HG02852 (cell line): ENCODE measurements around the gene DAB1.

Source experiments
- ATAC-seq: cut with Tn5 transposase; IDR thresholded peaks from one replicate; pipeline ENCODE4 v1.9.1; 2021; ENCODE audit warnings: mild to moderate bottlenecking, moderate library complexity; ENCODE audit not compliant: unreplicated experiment

DAB1 gene

GRCh38 chr1:57131701-57132394, 292.0 kb downstream of the DAB1 start:
- ATAC-seq = no peak

- no peak for ATAC-seq
Measured at GRCh38 chr1:57131257-57131656, 292.6 kb downstream of the DAB1 start.

DNA sequence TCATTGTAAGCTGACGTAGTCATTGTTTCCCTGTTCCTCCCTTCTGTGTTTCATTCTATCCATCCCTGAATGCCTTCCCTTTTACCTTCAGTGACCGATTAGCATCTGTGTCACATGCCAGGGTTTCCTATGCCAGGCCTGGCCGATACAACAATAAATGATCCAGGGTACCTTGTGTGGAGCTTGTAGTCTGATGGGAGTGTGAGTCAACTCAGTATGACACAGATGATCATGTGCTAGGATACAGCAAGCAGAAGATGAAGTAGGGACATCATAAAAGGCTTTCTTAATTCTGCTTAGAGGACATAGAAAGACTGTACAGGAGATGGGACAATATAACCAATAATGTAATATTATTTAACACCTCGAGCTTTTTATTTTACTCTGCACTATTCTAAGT, 294.0 kb downstream of the DAB1 start:
- ATAC-seq = no peak

- ATAC-seq = no peak
Measured at GRCh38 chr1:57127976-57128375, 295.9 kb downstream of the DAB1 start.

GRCh38 chr1:57124768-57125446, 299.0 kb downstream of the DAB1 start:
- peak; percentile 68 for ATAC-seq

- ATAC-seq = no peak
Measured at GRCh38 chr1:57124170-57124569, 299.7 kb downstream of the DAB1 start.

DNA sequence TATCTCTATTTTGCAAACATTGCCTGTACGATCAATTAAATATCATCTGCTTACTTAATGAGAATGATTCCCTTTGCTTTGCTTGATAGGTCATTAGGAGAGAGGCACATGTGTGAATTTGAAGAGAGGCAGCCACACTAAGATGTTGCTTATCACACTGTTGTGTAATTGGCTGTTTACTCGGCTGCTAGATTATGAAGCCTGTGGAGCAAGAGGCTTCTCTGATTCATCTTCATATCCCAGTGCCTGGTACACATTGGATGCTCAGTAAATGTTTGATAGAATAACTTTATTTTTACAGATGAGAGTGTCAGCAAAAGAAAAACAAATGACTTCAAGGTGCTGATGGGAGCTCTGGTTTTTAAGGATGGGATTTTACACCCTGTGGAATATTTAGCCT, 301.8 kb downstream of the DAB1 start:
- no peak for ATAC-seq

- ATAC-seq = no peak
Measured at GRCh38 chr1:57118948-57119603, 304.8 kb downstream of the DAB1 start.

- no peak for ATAC-seq
Measured at GRCh38 chr1:57117753-57118152, 306.1 kb downstream of the DAB1 start.

GRCh38 chr1:57116871-57117270, 307.0 kb downstream of the DAB1 start:
- ATAC-seq = no peak

DNA sequence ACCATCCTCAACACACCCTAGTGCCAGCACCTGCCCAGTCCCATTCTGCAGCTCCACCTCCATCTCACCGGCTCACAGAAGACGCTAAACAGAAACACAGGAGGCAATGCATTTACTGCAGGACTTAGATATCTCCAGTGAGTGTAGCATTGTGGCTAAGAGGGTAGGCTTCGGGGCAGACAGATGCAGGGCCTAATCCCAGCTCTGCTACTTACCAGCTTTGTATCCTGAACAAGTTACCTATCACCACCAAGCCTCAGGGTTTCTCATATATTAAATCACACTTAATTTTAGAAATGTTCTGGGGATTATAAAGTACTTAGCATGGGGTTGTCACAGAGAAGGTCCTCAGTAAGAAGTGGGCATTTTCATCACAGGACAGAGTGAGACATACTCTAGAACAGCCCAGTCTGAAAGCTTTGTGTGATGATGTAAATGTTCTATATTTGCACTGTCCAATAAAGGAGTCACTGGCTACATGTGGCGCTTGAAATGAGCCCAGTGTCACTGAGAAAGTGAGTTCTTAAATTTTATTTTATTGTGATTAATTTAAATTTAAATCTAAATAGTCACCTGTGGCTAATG, 308.7 kb downstream of the DAB1 start:
- ATAC-seq = no peak

DNA sequence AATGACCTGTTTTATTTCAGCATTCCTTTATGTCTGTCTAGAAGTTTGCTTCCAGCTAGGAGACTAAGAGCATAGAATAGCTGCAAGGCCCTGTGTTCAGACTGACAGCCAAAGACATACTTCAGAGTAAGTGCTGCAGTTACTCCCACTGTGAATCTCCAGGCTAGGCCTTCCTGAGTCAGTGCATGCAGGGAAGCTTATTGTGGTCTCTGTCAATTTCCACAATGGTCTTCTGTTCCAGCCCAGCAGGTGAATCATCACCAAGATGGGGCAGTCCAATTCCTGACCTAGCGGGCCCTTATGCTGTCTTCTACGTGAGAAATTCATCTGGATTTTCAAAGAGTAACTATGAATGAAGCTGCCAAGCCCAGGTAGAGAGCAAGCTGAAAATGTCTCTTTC, 311.7 kb downstream of the DAB1 start:
- ATAC-seq = no peak

DNA sequence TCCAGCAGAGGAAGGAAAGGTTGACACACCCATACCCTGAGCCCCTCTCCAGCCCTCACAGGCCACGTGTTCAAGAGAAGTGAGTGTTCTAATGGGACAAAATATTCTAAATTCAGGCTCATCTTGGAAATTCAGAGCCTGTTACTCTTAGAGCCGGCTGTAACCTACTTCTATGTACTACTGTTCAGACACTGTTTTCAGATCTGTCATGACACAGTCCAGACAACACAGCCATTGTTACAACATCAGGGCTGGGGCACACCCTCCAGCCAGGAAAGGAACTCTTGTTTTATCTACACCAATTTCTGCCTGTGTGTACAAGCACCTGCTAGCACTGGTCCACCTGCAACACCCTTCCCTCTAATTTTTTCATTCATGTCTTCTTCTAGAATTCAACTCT, 312.7 kb downstream of the DAB1 start:
- no peak for ATAC-seq

DNA sequence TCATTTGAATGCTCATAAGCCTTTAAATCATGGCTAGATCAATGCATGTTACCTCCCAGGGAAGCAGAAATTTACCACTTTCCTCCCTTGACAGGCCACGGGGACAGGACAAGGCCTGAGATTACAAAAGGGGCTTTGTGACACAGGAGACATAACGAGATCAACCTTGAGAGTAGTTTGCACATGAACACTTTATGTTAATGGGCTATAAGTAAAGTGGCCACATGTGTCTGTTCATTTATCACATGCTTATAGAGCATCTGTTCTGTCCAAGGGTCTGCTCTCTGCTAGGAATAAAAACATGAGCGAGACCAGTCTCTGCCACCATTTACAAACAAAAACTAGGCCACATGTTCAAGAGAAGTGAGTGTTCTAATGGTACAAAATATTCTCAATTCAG, 314.0 kb downstream of the DAB1 start:
- no peak for ATAC-seq

DNA sequence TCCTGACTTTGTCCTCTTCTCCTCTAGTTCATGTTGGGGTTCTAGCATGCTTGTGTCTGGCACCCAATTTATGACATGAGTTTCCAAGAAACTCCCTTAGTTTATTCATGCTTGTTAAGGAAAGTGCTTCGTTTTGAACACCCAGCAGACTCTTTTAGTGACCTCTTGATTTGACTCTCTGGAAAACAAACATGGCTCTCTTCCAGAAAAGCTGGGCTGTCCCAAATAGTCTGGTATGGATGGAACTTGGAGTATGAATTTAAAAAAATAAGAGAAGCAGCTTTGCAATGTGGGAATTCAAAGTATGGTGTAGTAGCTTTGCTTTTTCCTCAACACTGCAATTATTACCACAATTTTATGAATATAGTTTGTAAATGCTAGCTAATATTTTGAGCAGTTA, 314.6 kb downstream of the DAB1 start:
- no peak for ATAC-seq

GRCh38 chr1:57106296-57106695, 317.6 kb downstream of the DAB1 start:
- ATAC-seq = no peak

DNA sequence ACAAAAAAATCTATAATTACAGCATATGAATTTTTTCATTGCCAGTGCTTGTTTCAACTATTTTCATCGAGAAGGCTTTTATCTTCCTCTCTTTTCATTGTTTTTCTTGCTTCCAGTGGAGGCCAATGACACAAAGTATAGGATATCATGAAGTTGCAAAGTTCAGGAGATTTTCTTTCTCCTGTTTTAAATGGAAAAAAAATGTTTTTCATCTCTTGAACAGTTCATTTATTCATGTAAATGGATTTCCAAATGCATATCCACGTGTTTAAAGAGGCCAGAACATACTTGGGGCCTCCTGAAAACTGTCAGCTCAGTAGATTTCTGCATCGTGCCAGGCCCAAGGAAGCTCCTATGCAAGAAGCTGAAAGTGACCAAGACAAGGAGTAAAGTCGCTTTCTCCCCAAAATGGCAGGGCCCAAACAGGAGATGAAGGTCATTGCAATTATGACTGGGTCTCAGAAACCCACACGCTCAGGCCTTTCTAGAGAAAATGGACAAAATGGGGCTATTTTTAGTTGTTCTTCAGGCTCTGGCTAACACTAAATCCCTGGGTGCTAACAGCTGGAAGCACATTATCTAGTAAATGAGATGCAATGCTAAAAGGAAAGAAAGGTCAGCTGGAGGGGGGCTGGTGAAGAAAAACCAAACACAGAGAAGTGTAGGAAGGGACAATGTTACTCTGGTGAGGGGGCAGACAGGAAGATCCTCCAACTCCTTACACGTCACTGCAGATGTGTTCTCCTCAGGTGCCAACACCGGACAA, 321.1 kb downstream of the DAB1 start:
- no peak for ATAC-seq

- ATAC-seq = no peak
Measured at GRCh38 chr1:57101209-57101608, 322.7 kb downstream of the DAB1 start.

- ATAC-seq = no peak
Measured at GRCh38 chr1:57094749-57095148, 329.1 kb downstream of the DAB1 start.

DNA sequence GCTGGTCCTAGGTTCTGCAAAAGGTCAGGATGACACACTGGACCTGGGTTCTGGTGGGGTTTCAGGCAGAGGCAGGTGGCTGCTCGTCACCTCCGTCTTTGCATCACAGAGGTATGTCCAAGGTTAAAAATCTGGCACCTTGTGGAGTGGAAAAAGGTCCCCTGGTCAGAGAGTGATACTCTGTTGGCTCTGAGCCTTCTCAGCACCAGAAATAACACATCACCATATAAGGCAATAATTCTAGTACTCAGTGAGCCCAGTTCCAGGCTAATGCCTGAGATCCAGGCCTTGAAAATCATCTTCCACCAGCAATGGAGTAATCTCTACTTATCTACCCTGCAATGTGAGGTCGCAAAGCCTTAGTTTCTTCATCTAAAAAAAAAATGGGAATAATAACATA, 330.7 kb downstream of the DAB1 start:
- no peak for ATAC-seq

DNA sequence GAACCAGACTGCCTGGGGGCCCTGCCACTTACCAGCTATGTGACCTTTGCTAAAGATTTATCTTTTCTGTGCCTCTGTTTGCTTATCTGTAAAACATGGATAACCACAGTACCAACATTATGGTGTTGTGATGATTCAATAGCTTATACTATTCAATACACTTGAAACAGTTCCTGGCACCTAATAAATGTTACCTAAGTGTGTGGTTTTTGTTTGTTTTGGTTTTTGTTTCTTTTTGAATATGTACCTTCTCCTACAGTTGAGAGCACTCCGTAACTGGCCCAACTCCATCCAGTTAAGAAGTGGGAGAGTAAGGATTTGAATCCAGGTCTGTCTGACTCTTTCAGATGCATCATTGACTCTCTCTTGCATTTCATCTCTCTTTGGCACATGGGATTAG, 332.2 kb downstream of the DAB1 start:
- ATAC-seq = no peak
